Activated CD8-positive, alpha-beta T cell treated with anti-CD3 and anti-CD28 coated beads, Interleukin-2, amount 10 ng/mL, durations not matched to agents 7 days and 5 days (primary cell): ENCODE measurements around the gene LGALS7. TPM values are rescaled to one million over a fixed set of nuclear protein-coding genes. Genes with fewer than 3 reads are reported as not detected.
"Not testable (repeated sequence)": the region's sequence is repeated elsewhere in the genome, so short reads cannot be mapped to it uniquely, and the experiment has no call there.

Experiments used
- ATAC-seq: fragments of 150-1000 bp; cut with Tn5 transposase; one replicate; pipeline ENCODE4 v1.10.0; 2021; ENCODE audit warnings: moderate library complexity
- CTCF ChIA-PET: fragments of 350-600 bp; sonication (Branson Sonifier 250); formaldehyde crosslinking; loops from one replicate; lab custom pipeline; 2021; ENCODE audit warnings: antibody characterized with exemption; lab: Charles Lee
- POLR2A ChIA-PET: fragments of 350-600 bp; sonication (Branson Sonifier 250); formaldehyde crosslinking; loops from one replicate; lab custom pipeline; 2021; ENCODE audit warnings: antibody characterized with exemption; lab: Charles Lee
- DNase-seq: peaks from one replicate; pipeline ENCODE4 v3.0.0-alpha.2; 2020
- H3K27ac Mint-ChIP-seq: one replicate; pipeline ENCODE4 v1.8.0; 2021; ENCODE audit warnings: mild to moderate bottlenecking, mixed read lengths
- H3K27me3 Mint-ChIP-seq: one replicate; pipeline ENCODE4 v1.8.0; 2021; ENCODE audit warnings: low read depth, mixed read lengths
- H3K36me3 Mint-ChIP-seq: one replicate; pipeline ENCODE4 v1.8.0; 2021; ENCODE audit warnings: low read depth, mixed read lengths
- H3K4me1 Mint-ChIP-seq: one replicate; pipeline ENCODE4 v1.8.0; 2021; ENCODE audit warnings: low read depth, mixed read lengths
- H3K4me3 Mint-ChIP-seq: one replicate; pipeline ENCODE4 v1.8.0; 2021; ENCODE audit warnings: mild to moderate bottlenecking, mixed read lengths
- H3K9me3 Mint-ChIP-seq: one replicate; pipeline ENCODE4 v1.8.0; 2022; ENCODE audit warnings: mixed read lengths; ENCODE audit not compliant: insufficient read depth
- total RNA-seq, 2 experiments: library from RNA; stranded (reverse); gene quantifications; one replicate each; pipeline ENCODE4 v1.2.3, GENCODE V29; 2021

The LGALS7 gene
- total RNA-seq, 2 experiments from 2014 or later: not detected

DNA sequence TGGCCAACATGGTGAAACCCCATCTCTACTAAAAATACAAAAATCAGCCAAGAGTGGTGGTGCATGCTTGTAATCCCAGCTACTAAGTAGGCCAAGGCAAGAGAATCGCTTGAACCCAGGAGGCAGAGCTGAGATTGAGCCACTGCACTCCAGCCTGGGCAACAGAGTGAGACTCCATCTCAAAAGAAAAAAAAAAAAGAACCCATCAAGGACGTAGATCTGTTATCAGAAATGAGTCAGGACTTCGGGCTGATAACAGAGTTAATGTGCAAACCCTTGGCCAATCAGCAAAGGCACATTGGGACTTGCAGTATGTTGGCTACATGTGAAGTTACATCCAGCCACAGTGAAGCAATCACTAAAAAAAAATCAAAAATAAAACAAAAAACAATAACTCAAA is 10.9 kb upstream of the LGALS7 start:
- no peak for DNase-seq
- no peaks in the 10 kb centered on the region for H3K9me3 Mint-ChIP-seq
- H3K4me3 Mint-ChIP-seq: no peak overlapping the region
- H3K27me3 Mint-ChIP-seq: peaks cover 12% of the 10 kb centered on the region
- H3K4me1 Mint-ChIP-seq: no peaks in the 10 kb centered on the region
- ChIA-PET POLR2A (interaction anchor here (0.6 kb wide), 1 partner anchor 52 kb away, joined by 3 read pairs; no protein-coding TSS in a partner anchor), CTCF (interaction anchor here (0.7 kb wide), 1 partner anchor 15 kb away, joined by 3 read pairs; no protein-coding TSS in a partner anchor)
- ATAC-seq: no peak
- H3K36me3 Mint-ChIP-seq: no peaks in the 10 kb centered on the region
- no peak overlapping the region for H3K27ac Mint-ChIP-seq

DNA sequence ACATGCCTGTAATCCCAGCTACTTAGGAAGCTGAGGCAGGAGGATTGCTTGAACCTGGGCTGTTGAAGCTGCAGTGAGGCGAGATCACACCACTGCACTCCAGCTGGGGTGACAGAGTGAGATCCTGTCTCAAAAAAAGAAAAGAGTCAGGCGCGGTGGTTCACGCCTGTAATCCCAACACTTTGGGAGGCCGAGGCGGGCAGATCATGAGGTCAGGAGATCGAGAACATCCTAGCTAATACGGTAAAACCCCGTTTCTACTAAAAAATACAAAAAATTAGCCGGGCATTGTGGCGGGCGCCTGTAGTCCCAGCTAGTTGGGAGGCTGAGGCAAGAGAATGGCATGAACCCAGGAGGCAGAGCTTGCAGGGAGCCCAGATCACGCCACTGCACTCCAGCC is 8.9 kb upstream of the LGALS7 start:
- DNase-seq, H3K36me3 Mint-ChIP-seq, POLR2A ChIA-PET, CTCF ChIA-PET, H3K27ac Mint-ChIP-seq, H3K4me1 Mint-ChIP-seq, H3K4me3 Mint-ChIP-seq, H3K9me3 Mint-ChIP-seq, ATAC-seq: not testable (repeated sequence)
- peaks cover 17% of the 10 kb centered on the region for H3K27me3 Mint-ChIP-seq

GRCh38 chr19:38781058-38781457 is 7.7 kb upstream of the LGALS7 start:
- H3K4me3 Mint-ChIP-seq: no peak overlapping the region
- ATAC-seq (no peak), DNase-seq (no peak)
- H3K27ac Mint-ChIP-seq: no peak overlapping the region
- ChIA-PET CTCF (no interaction called here), POLR2A (no interaction called here)
- H3K36me3 Mint-ChIP-seq: no peaks in the 10 kb centered on the region
- H3K4me1 Mint-ChIP-seq: no peaks in the 10 kb centered on the region
- no peaks in the 10 kb centered on the region for H3K9me3 Mint-ChIP-seq
- H3K27me3 Mint-ChIP-seq: peaks cover 17% of the 10 kb centered on the region

DNA sequence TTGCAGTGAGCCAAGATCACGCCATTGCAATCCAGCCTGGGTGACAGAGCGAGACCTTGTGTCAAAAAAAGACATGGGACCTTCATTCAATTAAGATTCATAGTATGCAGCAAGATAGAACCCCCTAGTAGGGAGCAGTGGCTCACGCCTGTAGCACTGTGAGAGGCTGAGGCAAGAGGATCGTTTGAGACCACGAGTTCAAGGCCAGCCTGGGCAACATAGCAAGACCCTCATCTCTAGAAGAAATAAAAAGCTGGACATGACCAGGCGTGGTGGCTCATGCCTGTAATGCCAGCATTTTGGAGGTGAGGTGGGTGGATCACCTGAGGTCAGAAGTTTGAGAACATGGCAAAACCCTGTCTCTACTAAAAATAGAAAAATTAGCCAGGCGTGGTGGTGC is 7.1 kb upstream of the LGALS7 start:
- no peaks in the 10 kb centered on the region for H3K9me3 Mint-ChIP-seq
- ChIA-PET CTCF (no interaction called here), POLR2A (no interaction called here)
- no peak overlapping the region for H3K27ac Mint-ChIP-seq
- H3K36me3 Mint-ChIP-seq: no peaks in the 10 kb centered on the region
- peaks cover 2% of the 10 kb centered on the region for H3K4me1 Mint-ChIP-seq
- H3K4me3 Mint-ChIP-seq: no peak overlapping the region
- H3K27me3 Mint-ChIP-seq: peaks cover 17% of the 10 kb centered on the region
- no peak for DNase-seq
- ATAC-seq: no peak

GRCh38 chr19:38778733-38779132 is 5.4 kb upstream of the LGALS7 start:
- no peak overlapping the region for H3K4me3 Mint-ChIP-seq
- ChIA-PET CTCF (no interaction called here), POLR2A (no interaction called here)
- H3K36me3 Mint-ChIP-seq: no peaks in the 10 kb centered on the region
- H3K4me1 Mint-ChIP-seq: peaks cover 5% of the 10 kb centered on the region
- DNase-seq: no peak
- peaks cover 17% of the 10 kb centered on the region for H3K27me3 Mint-ChIP-seq
- no peaks in the 10 kb centered on the region for H3K9me3 Mint-ChIP-seq
- no peak overlapping the region for H3K27ac Mint-ChIP-seq
- no peak for ATAC-seq

DNA sequence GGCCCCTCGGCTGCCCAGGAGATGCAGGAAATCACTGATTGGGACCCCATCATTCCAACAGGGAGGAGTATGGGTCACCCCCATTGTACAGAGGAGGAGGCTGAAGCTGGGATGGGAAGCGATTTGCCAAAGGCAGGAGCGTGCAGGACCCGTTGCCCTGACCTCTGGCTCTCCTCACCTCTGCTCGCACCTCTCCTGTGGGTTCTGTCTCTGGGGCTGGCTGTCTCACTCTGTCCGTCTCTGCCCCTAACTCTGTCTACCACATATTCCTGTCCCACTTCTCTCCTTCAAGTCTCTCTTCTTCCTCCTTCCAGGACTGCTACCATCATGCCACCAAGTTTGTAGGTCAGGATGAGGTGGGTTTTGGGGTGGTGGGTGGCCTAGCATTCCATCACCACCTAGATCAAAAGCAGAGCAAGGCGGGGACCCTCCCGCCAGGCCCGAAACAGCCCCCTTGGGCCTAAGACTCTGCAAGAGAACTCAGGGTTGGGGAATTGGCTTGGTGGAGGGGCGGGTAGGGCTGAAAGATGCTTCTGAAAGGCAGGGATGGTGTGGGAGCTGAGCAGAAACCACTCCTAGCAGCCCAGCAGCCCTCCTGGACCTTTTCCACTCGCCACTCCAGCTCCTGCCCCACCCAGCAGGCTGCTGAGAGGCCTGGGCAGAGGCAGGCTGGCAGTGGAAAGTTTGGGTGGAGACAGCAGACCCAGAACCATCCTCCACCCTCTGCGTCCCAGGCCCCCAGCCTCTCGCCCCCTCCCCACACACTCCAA is 1.0 kb upstream of the LGALS7 start:
- POLR2A ChIA-PET: no interaction called here
- H3K4me3 Mint-ChIP-seq: no peak overlapping the region
- H3K27ac Mint-ChIP-seq: no peak overlapping the region
- no peaks in the 10 kb centered on the region for H3K36me3 Mint-ChIP-seq
- CTCF ChIA-PET: interaction anchor here (0.6 to 0.8 kb wide), 2 partner anchors 18 to 113 kb away, joined by 3 read pairs; no protein-coding TSS in a partner anchor
- ATAC-seq (no peak), DNase-seq (no peak)
- peaks cover 5% of the 10 kb centered on the region for H3K27me3 Mint-ChIP-seq
- H3K9me3 Mint-ChIP-seq: no peaks in the 10 kb centered on the region
- H3K4me1 Mint-ChIP-seq: peaks cover 10% of the 10 kb centered on the region

GRCh38 chr19:38771569-38771968 is 1.7 kb downstream of the LGALS7 start:
- H3K36me3 Mint-ChIP-seq, H3K27ac Mint-ChIP-seq, H3K9me3 Mint-ChIP-seq, ATAC-seq, H3K27me3 Mint-ChIP-seq, H3K4me3 Mint-ChIP-seq, CTCF ChIA-PET, DNase-seq, POLR2A ChIA-PET: not testable (repeated sequence)
- peaks cover 14% of the 10 kb centered on the region for H3K4me1 Mint-ChIP-seq

GRCh38 chr19:38770949-38771275 is 2.4 kb downstream of the LGALS7 start:
- H3K4me3 Mint-ChIP-seq, H3K9me3 Mint-ChIP-seq, CTCF ChIA-PET: not testable (repeated sequence)

GRCh38 chr19:38770228-38770948 is 2.9 kb downstream of the LGALS7 start:
- peak; percentile 23 for ATAC-seq

More at GRCh38 chr19:38770949-38771275, 2.4 kb downstream of the LGALS7 start:
- ATAC-seq: peak; percentile 87
- H3K4me1 Mint-ChIP-seq: peaks cover 14% of the 10 kb centered on the region
- POLR2A ChIA-PET, DNase-seq, H3K27ac Mint-ChIP-seq, H3K36me3 Mint-ChIP-seq, H3K27me3 Mint-ChIP-seq: not testable (repeated sequence)

DNA sequence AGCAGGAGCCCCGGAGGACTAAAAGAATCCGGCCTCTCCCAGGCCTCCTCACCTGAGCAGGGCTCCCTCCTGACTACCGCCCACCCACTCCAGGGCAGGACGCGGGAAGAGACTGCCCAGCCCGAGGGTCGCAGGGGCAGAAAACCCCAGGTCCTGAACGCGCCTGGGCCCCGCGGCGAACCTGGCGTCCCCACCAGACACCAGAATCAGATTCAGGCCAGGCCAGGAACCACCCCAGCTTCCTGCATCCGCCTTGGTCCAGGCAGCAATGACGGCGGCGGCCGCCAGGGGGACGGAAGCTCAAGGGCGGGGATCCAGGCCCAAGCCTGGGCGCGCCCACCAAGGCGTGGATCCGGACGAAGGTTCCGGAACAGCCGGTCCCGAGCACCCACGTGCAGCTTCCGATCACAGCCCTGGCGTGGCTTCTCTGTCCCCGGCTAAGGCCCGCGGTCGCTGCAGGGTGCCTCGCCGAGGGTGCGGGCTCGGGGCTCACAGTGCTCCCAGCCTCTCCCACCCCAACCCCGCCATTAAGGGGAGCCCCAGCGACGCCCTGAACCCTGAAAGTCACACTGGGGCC is 3.6 kb downstream of the LGALS7 start:
- H3K4me3 Mint-ChIP-seq: peak overlapping the region; percentile 56
- H3K27ac Mint-ChIP-seq: peak overlapping the region; percentile 77
- H3K9me3 Mint-ChIP-seq: no peaks in the 10 kb centered on the region
- ChIA-PET POLR2A (interaction anchor here (0.6 to 1.6 kb wide), 6 partner anchors 12 to 109 kb away, joined by 3 to 7 read pairs (median 3); partner anchors contain the start of gene RINL), CTCF (interaction anchor here (0.7 to 1.6 kb wide), 23 partner anchors 15 to 163 kb away, joined by 3 to 19 read pairs (median 3); partner anchors contain the start of genes ACTN4, ECH1 and RINL)
- H3K4me1 Mint-ChIP-seq: peaks cover 9% of the 10 kb centered on the region
- ATAC-seq: peak; percentile 83
- peak; percentile 89 for DNase-seq
- H3K36me3 Mint-ChIP-seq: no peaks in the 10 kb centered on the region
- H3K27me3 Mint-ChIP-seq: peaks cover 7% of the 10 kb centered on the region

More at GRCh38 chr19:38770228-38770948, 2.9 kb downstream of the LGALS7 start:
- POLR2A ChIA-PET: interaction anchor here (1.0 to 1.6 kb wide), 3 partner anchors 12 to 35 kb away, joined by 3 to 7 read pairs (median 6); no protein-coding TSS in a partner anchor
- CTCF ChIA-PET: interaction anchor here (1.0 to 1.6 kb wide), 14 partner anchors 14 to 163 kb away, joined by 3 to 19 read pairs (median 4); partner anchors contain the start of genes ACTN4, ECH1 and RINL
- H3K4me1 Mint-ChIP-seq: peaks cover 11% of the 10 kb centered on the region
- not testable (repeated sequence) for H3K9me3 Mint-ChIP-seq, H3K4me3 Mint-ChIP-seq, H3K27ac Mint-ChIP-seq, H3K27me3 Mint-ChIP-seq, DNase-seq, H3K36me3 Mint-ChIP-seq

DNA sequence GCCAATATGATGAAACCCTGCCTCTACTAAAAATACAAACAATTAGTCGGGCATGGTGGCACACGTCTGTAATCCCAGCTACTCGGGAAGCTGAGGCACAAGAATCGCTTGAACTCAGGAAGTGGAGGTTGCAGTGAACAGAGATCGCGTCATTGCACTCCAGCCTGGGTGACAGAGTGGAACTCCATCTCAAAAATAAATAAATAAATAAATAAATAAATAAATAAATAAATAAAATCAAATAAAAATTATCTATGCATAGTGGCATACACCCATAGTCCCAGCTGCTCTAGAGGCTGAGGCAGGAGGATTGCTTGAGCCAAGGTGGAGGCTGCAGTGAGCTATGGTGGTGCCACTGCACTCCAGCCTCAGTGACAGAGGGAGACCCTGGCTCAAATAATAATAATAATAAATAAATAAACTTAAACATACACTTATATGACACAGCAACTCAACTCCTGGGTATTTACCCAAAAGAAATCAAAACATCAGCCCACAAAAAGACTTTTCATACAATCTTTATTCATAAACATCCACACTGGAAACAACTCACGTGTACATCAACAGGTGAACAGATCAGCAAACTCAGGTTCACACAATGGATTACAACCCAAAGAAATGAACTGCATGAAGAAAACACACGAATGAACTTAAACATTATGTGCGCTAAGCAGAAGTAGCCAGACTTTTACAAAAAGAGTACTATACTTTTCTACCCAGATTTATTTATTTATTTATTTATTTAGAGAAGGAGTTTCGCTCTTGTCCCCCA is 6.9 kb downstream of the LGALS7 start:
- H3K9me3 Mint-ChIP-seq: no peaks in the 10 kb centered on the region
- H3K27ac Mint-ChIP-seq: no peak overlapping the region
- no peak overlapping the region for H3K4me3 Mint-ChIP-seq
- ChIA-PET CTCF (no interaction called here), POLR2A (interaction anchor here (0.7 kb wide), 1 partner anchor 24 kb away, joined by 3 read pairs; no protein-coding TSS in a partner anchor)
- peaks cover 9% of the 10 kb centered on the region for H3K4me1 Mint-ChIP-seq
- DNase-seq: no peak
- no peak for ATAC-seq
- H3K27me3 Mint-ChIP-seq: peaks cover 7% of the 10 kb centered on the region
- no peaks in the 10 kb centered on the region for H3K36me3 Mint-ChIP-seq
